Neuron (in vitro differentiated cells): ENCODE results near the gene CEP104.

Source experiments
- H2AFZ ChIP-seq: one replicate; pipeline ENCODE4 v1.6.1; 2013; ENCODE audit warnings: low read depth, mild to moderate bottlenecking, inconsistent platforms, low read length, moderate library complexity
- H3K27me3 ChIP-seq: one replicate; pipeline ENCODE4 v1.6.1; 2013; ENCODE audit warnings: low read length; ENCODE audit not compliant: insufficient read depth
- H3K36me3 ChIP-seq: one replicate; pipeline ENCODE4 v1.6.1; 2013; ENCODE audit warnings: low read length; ENCODE audit not compliant: insufficient read depth
- H3K4me1 ChIP-seq: one replicate; pipeline ENCODE4 v1.6.1; 2013; ENCODE audit warnings: low read length; ENCODE audit not compliant: insufficient read depth
- H3K4me3 ChIP-seq: 2 replicates; pipeline ENCODE4 v1.5.1; 2013; ENCODE audit warnings: mild to moderate bottlenecking, low read length, moderate library complexity
- H3K9me3 ChIP-seq: one replicate; pipeline ENCODE4 v1.6.1; 2013; ENCODE audit warnings: low read length

CEP104 gene

GRCh38 chr1:3822421-3822820 is 34.6 kb downstream of the CEP104 start:
- H3K27me3 ChIP-seq: no peaks in the 10 kb centered on the region
- no peak overlapping the region for H2AFZ ChIP-seq
- H3K4me3 ChIP-seq: no peak overlapping the region
- peaks cover 3% of the 10 kb centered on the region for H3K4me1 ChIP-seq
- H3K9me3 ChIP-seq: no peaks in the 10 kb centered on the region
- peaks cover 49% of the 10 kb centered on the region for H3K36me3 ChIP-seq

GRCh38 chr1:3821908-3822307 is 35.1 kb downstream of the CEP104 start:
- peaks cover 3% of the 10 kb centered on the region for H3K4me1 ChIP-seq
- no peak overlapping the region for H3K4me3 ChIP-seq
- no peak overlapping the region for H2AFZ ChIP-seq
- H3K36me3 ChIP-seq: peaks cover 47% of the 10 kb centered on the region
- H3K9me3 ChIP-seq: no peaks in the 10 kb centered on the region
- H3K27me3 ChIP-seq: no peaks in the 10 kb centered on the region

GRCh38 chr1:3821447-3821846 is 35.6 kb downstream of the CEP104 start:
- no peak overlapping the region for H3K4me3 ChIP-seq
- H3K9me3 ChIP-seq: no peaks in the 10 kb centered on the region
- H3K27me3 ChIP-seq: no peaks in the 10 kb centered on the region
- no peak overlapping the region for H2AFZ ChIP-seq
- H3K4me1 ChIP-seq: peaks cover 3% of the 10 kb centered on the region
- peaks cover 46% of the 10 kb centered on the region for H3K36me3 ChIP-seq

- Histone ChIP-seq H3K4me3 (no peak overlapping the region), H3K36me3 (peaks cover 45% of the 10 kb centered on the region), H3K27me3 (no peaks in the 10 kb centered on the region), H2AFZ (no peak overlapping the region), H3K4me1 (peaks cover 3% of the 10 kb centered on the region), H3K9me3 (no peaks in the 10 kb centered on the region)
Measured at GRCh38 chr1:3821004-3821403, 36.0 kb downstream of the CEP104 start.

GRCh38 chr1:3820316-3820715 is 36.7 kb downstream of the CEP104 start:
- H3K4me3 ChIP-seq: no peak overlapping the region
- peaks cover 3% of the 10 kb centered on the region for H3K4me1 ChIP-seq
- H3K36me3 ChIP-seq: peaks cover 41% of the 10 kb centered on the region
- no peaks in the 10 kb centered on the region for H3K9me3 ChIP-seq
- no peaks in the 10 kb centered on the region for H3K27me3 ChIP-seq
- no peak overlapping the region for H2AFZ ChIP-seq

GRCh38 chr1:3819771-3820200 is 37.2 kb downstream of the CEP104 start:
- H3K36me3 ChIP-seq: peaks cover 43% of the 10 kb centered on the region
- no peak overlapping the region for H2AFZ ChIP-seq
- H3K4me1 ChIP-seq: peaks cover 3% of the 10 kb centered on the region
- no peaks in the 10 kb centered on the region for H3K9me3 ChIP-seq
- H3K4me3 ChIP-seq: no peak overlapping the region
- no peaks in the 10 kb centered on the region for H3K27me3 ChIP-seq

- no peaks in the 10 kb centered on the region for H3K9me3 ChIP-seq
- H3K27me3 ChIP-seq: no peaks in the 10 kb centered on the region
- H3K4me3 ChIP-seq: no peak overlapping the region
Measured at GRCh38 chr1:3817821-3818597, 39.0 kb downstream of the CEP104 start.

GRCh38 chr1:3817138-3817740 is 39.8 kb downstream of the CEP104 start:
- H3K4me1 ChIP-seq: peaks cover 3% of the 10 kb centered on the region
- no peaks in the 10 kb centered on the region for H3K9me3 ChIP-seq
- H3K27me3 ChIP-seq: no peaks in the 10 kb centered on the region
- no peak overlapping the region for H3K4me3 ChIP-seq
- peaks cover 27% of the 10 kb centered on the region for H3K36me3 ChIP-seq
- no peak overlapping the region for H2AFZ ChIP-seq

More at GRCh38 chr1:3817821-3818597, 39.0 kb downstream of the CEP104 start:
- peaks cover 3% of the 10 kb centered on the region for H3K4me1 ChIP-seq
- H3K36me3 ChIP-seq: peaks cover 34% of the 10 kb centered on the region
- no peak overlapping the region for H2AFZ ChIP-seq

- Histone ChIP-seq H3K9me3 (no peaks in the 10 kb centered on the region), H2AFZ (no peak overlapping the region)
Measured at GRCh38 chr1:3816331-3817137, 40.5 kb downstream of the CEP104 start.

GRCh38 chr1:3814771-3815561 is 42.0 kb downstream of the CEP104 start:
- Histone ChIP-seq H3K27me3 (no peaks in the 10 kb centered on the region), H3K9me3 (no peaks in the 10 kb centered on the region), H3K4me1 (peaks cover 3% of the 10 kb centered on the region), H3K36me3 (peaks cover 19% of the 10 kb centered on the region), H2AFZ (no peak overlapping the region), H3K4me3 (no peak overlapping the region)

More at GRCh38 chr1:3816331-3817137, 40.5 kb downstream of the CEP104 start:
- Histone ChIP-seq H3K4me3 (no peak overlapping the region), H3K4me1 (peaks cover 3% of the 10 kb centered on the region), H3K27me3 (no peaks in the 10 kb centered on the region), H3K36me3 (peaks cover 22% of the 10 kb centered on the region)

GRCh38 chr1:3814065-3814464 is 42.9 kb downstream of the CEP104 start:
- H3K9me3 ChIP-seq: no peaks in the 10 kb centered on the region
- no peaks in the 10 kb centered on the region for H3K27me3 ChIP-seq
- peaks cover 16% of the 10 kb centered on the region for H3K36me3 ChIP-seq
- no peak overlapping the region for H2AFZ ChIP-seq
- H3K4me1 ChIP-seq: no peaks in the 10 kb centered on the region
- H3K4me3 ChIP-seq: no peak overlapping the region

- Histone ChIP-seq H3K36me3 (peaks cover 12% of the 10 kb centered on the region), H3K27me3 (no peaks in the 10 kb centered on the region)
Measured at GRCh38 chr1:3811595-3811911, 45.5 kb downstream of the CEP104 start.

More at GRCh38 chr1:3811595-3811911, 45.5 kb downstream of the CEP104 start:
- H3K4me1 ChIP-seq: no peaks in the 10 kb centered on the region
- H2AFZ ChIP-seq: no peak overlapping the region
- H3K9me3 ChIP-seq: peaks cover 2% of the 10 kb centered on the region
- H3K4me3 ChIP-seq: no peak overlapping the region
